ENCODE results near the gene ZNRF2. TPM values are rescaled to one million over a fixed set of nuclear protein-coding genes. Genes with fewer than 3 reads are reported as not detected.

Gene ZNRF2
- 10 to 100 TPM; 50.3 TPM for total RNA-seq
- long read RNA-seq, transcript ZNRF2-201 (5 exons, 3,460 nt), result major isoform, 138 of 146 reads
- long read RNA-seq, partial matches to known transcripts, result 3 of 146 reads
- long read RNA-seq, other reads (novel, unspliced or antisense), result 5 of 146 reads

- DNase-seq (peak; percentile 98 to 100), ATAC-seq (peak; percentile 77)
- intact Hi-C loops (cut with DNase I, micrococcal nuclease), result no loop called here
Measured at GRCh38 chr7:30284298-30285066, at the start of gene ZNRF2. ZNRF2 (plus strand) TSS chr7:30284597; CDS start chr7:30285358, 761 bp downstream.

DNA sequence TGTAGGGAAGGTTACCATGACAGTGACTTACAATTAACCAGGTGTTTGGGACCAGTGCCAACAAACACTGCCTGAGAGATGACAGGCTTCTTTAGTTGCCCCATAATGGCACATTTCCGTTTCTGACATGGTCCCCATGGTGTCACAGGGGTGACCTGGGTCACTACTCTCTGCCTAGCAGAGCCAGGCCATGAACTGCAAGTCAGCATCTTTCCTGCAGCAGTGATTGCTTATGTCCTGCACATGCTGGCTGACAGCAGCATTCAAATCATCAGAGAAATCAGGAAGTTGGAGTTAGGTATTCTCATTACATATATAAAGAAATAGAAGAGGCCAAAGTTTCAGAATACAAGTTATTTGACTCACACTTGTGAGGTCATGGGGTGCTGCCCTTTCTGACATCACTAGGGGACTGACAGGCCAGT lies 47.1 kb upstream of the ZNRF2 start:
- intact Hi-C loops (cut with DNase I, micrococcal nuclease), result no loop called here
- DNase-seq (no peak), ATAC-seq (no peak)

DNA sequence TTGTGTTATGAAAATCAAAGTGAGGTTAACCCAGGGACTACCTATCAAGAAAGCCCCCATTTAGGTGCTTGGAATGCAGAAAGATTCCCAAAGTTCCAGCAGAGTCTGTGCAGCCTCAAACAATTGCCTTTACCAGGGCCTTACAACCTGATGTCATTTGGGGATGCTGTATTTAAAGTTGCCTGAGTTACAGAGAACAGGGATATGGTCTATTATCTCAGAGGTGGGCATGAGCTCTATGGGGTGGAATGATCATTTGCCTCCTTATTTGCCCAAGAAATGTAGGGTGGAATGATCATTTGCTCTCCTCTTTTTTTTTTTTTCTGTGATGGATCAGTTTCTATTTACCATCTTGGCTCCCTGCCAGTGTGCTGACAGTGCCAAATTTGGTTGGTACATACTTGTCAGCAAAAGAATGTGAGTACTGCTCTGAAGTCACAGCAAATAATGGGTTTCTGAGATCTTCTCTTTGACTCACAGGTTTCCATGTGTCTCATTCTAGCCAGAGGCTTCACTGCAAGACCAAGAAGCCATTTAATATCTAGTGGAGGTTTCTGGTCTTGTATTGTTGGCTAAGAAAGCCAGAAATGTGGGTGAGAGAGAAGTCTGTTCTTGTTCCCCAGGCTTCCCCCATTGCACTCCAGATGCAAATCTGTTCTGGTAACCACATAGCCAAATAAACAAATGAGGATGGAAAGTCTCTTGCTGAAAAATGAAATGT lies 45.5 kb upstream of the ZNRF2 start:
- peak; percentile 30 for ATAC-seq
- intact Hi-C loops (cut with DNase I, micrococcal nuclease), result no loop called here
- DNase-seq, result peak; percentile 40 to 69

DNA sequence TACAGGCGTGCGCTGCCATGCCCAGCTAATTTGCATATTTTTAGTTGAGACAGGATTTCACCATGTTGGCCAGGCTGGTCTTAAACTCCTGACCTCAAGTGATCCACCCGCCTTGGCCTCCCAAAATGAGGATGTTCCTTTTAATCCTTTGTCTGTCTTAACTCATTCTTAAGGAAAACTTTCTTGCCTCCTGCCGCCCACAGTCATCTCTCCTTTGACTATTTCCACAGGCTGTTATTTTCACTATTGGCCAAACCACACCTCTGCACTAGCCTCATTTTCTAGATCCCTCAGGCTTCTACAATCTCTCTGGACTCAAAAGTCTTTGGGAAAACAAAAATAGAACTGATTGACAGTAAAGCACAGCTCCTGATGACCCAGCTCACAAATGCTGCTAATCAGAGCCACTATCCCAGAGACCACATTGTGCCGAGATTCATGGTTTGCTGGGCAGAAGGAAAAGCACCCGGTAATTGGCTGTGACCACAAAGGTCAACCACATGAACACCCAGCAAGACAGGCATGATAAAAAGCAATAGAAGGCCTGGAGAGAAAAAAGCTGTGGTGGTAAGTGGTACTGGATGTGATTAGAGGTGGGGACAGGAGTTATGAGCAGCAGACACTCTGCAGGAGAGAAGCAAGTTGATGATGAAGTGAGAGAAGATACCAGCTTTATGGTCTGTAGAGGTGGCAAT lies 44.1 kb upstream of the ZNRF2 start:
- ATAC-seq (no peak), DNase-seq (no peak)
- intact Hi-C loops (cut with DNase I, micrococcal nuclease), result no loop called here

DNA sequence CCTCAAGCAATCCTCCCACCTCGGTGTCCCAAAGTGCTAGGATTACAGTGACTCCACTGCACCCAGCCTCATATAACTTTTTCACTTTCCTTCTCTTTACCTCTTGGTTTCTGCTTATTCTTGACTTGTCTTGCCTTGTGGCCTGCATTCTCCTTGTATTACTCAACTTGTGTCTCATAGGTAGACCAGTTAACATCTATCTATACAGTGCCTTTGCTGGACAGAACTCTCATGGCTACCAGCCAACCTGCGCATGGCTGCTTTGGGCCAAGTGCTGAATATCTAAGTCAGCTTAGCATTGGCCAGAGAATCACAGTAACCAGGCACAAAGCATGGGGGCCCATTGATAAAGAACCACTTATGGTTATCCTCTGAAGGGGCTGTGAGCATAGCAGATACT lies 42.6 kb upstream of the ZNRF2 start:
- DNase-seq (no peak), ATAC-seq (no peak)
- intact Hi-C loops (cut with DNase I, micrococcal nuclease), result no loop called here

GRCh38 chr7:30244340-30244739 lies 40.1 kb upstream of the ZNRF2 start:
- intact Hi-C loops (cut with DNase I, micrococcal nuclease), result no loop called here
- ATAC-seq (no peak), DNase-seq (no peak)

- no peak for DNase-seq
- intact Hi-C loops (cut with DNase I, micrococcal nuclease), result no loop called here
- no peak for ATAC-seq
Measured at GRCh38 chr7:30245913-30246312, 38.5 kb upstream of the ZNRF2 start.

- intact Hi-C loops (cut with DNase I, micrococcal nuclease), result no loop called here
- ATAC-seq, result no peak
- no peak for DNase-seq
Measured at GRCh38 chr7:30246392-30246791, 38.0 kb upstream of the ZNRF2 start.

DNA sequence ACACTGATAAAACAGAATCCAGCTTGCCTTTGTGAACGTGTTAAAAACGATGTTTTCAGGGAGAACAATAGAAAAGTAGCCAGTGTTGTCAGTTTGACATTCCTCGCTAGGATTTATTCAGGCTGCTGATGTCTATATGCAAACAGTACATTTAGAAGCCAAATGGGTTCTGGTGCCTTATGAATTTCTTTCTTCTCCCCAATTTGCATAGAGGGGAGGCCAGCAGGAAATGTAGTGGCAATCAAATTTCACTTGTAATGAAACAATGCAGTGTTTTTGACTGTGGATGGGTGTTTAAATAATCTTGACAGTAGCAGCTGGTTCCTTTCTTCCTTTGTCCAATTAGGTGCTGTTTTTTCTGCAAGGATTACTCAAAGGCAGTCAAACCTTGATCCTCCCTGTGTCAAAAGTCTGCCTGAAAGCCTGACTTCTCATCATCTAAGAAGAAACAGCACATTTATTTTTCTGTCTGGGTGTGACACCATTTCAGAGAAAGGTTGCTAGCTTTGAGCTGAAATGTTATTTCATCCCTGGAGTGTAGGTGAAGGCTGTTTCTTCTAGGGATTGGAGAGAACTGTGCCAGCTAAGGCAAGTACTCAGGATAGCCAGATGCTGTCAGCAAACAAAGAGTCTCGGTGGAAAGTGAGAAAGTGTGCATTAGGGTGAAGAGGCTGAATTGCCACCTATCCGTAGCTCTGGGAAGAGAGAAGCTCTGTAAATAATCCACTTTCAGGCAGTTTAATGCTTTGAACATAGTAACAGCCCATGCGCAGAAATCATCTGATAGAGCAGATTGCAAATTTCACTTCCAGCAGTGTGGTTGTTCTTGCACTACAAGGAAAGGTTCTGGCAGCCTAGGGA lies 36.6 kb upstream of the ZNRF2 start:
- ATAC-seq (peak; percentile 54), DNase-seq (no peak)
- intact Hi-C loops (cut with DNase I, micrococcal nuclease), result no loop called here

DNA sequence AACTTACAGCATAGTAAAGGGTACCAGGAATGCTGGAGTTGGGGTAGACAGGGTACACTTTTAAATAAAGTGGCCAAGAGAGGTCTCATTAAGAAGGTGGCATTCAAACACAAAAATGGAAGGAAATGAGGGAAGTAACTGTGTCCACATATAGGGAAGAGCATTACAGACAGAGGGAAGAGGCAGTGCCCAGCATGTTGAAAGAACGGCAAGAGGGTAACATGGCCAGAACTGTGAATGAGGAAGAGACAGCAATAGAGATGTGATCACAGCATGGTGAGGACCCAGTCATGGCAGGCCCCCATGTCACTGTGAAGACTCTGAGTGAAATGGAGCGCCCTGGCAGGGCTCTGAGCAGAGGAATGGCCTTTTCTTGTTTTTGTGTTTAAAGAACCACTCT lies 35.1 kb upstream of the ZNRF2 start:
- intact Hi-C loops (cut with DNase I, micrococcal nuclease), result no loop called here
- ATAC-seq, result no peak

DNA sequence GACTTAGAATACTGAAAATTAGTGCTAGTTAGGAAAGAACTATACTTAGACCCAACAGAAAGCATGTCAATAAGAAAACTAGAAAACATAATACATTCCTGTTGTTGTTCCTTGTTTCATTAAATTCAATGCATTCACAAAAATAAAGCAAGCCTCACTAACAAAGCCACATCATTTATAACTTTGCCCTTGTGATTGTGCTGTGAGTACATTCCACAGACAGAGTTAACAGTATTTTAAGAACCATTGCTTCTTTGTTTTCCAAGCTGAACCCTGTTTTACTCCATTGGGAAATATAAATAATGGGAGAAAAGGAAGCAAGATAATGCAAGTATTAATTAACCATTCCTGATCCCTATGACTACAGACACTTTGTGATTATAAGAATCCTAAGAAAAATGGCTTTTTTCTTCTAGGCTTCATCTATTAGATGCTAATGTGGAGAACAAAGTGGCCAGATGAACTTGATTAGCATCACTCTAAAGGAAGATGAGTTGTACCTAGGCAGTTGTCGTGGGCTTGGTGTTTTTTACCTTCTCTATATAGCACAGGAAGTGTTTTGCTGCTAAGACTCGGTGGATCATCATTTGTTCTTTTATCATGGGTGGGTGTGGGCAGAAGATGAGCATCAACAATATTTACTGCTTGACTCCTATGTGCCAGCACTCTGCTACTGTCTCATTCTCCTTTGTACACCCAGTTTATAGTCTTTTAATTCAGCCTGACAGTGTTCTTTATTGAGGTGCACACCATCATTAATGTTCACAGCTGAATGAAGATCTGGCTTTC lies 34.2 kb upstream of the ZNRF2 start:
- intact Hi-C loops (cut with DNase I, micrococcal nuclease), result no loop called here
- DNase-seq (no peak), ATAC-seq (no peak)

More for the DNA sequence above, 35.1 kb upstream of the ZNRF2 start:
- no peak for DNase-seq

GRCh38 chr7:30251708-30252329 lies 32.6 kb upstream of the ZNRF2 start:
- DNase-seq (no peak), ATAC-seq (no peak)
- intact Hi-C loops (cut with DNase I, micrococcal nuclease), result no loop called here

GRCh38 chr7:30252885-30253795 lies 31.3 kb upstream of the ZNRF2 start:
- DNase-seq (peak; percentile 64 to 68), ATAC-seq (peak; percentile 54)
- intact Hi-C loops (cut with DNase I, micrococcal nuclease), result no loop called here

GRCh38 chr7:30253796-30254165 lies 30.6 kb upstream of the ZNRF2 start:
- ATAC-seq (no peak), DNase-seq (no peak)
- intact Hi-C loops (cut with DNase I, micrococcal nuclease), result no loop called here

GRCh38 chr7:30254248-30254647 lies 30.1 kb upstream of the ZNRF2 start:
- ATAC-seq (peak; percentile 18), DNase-seq (no peak)
- intact Hi-C loops (cut with DNase I, micrococcal nuclease), result no loop called here

- ATAC-seq, result peak; percentile 64
- intact Hi-C loops (cut with DNase I, micrococcal nuclease), result no loop called here
- DNase-seq, result peak in 1 of 2 donors; percentile 43
Measured at GRCh38 chr7:30254717-30255063, 29.7 kb upstream of the ZNRF2 start.
